Measurements from ENCODE around the gene RGS7BP.

DNA sequence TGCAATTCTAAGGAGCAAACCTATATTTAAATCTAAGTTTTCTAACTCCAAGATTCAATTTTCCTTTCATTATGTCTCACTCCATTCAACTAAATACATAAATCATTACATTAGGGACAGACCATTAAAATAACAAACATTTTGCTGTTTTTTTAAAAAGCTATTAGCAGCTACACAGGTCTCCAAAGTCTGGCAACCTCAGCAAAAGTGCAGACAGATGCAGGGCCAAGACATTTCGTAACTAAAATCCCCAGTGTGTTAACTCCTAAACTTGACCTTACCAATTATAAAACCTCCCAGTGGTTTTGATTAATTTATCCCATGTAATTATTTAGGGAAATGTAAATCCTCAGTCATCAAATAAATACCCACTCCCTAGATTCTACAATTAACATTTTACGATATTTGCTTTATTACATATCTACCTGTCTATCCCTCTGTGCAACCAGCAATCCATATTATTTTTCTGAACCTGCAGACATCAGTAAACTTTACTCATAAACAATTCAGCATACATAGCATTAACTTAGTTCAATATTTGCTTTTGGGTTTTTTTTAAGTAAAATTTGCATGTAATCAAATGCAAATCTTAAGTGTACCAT, 64.7 kb downstream of the RGS7BP start:
- TF ChIP-seq, protein P1, sequence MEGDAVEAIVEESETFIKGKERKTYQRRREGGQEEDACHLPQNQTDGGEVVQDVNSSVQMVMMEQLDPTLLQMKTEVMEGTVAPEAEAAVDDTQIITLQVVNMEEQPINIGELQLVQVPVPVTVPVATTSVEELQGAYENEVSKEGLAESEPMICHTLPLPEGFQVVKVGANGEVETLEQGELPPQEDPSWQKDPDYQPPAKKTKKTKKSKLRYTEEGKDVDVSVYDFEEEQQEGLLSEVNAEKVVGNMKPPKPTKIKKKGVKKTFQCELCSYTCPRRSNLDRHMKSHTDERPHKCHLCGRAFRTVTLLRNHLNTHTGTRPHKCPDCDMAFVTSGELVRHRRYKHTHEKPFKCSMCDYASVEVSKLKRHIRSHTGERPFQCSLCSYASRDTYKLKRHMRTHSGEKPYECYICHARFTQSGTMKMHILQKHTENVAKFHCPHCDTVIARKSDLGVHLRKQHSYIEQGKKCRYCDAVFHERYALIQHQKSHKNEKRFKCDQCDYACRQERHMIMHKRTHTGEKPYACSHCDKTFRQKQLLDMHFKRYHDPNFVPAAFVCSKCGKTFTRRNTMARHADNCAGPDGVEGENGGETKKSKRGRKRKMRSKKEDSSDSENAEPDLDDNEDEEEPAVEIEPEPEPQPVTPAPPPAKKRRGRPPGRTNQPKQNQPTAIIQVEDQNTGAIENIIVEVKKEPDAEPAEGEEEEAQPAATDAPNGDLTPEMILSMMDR (IDR thresholded peaks at IDR 0.05) = no peak
- TF ChIP-seq POLR2A (IDR thresholded peaks at IDR 0.05) (no peak), POLR2AphosphoS5 (IDR thresholded peaks at IDR 0.05) (no peak)
